ENCODE data around the gene ASTN2.

DNA sequence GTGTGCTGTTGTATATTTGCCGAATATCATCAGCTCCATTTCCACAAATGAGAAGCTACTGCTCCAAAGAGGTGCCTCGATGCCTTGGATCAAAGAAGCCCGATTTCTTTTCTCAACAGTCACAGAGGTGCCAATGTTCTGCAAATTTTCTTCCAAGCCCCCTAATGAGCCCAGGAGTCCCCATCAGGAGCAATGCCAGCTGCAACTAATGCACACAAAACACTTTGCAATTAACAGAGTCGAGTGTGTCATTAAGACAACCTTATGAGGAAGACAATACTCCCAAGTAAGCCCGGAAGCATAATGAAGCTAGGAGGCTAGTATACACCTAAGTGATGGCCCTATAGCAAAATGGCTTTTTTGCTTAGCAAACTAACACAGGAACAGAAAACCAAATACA lies 480.7 kb downstream of the ASTN2 start:
- TF ChIP-seq, protein P1, sequence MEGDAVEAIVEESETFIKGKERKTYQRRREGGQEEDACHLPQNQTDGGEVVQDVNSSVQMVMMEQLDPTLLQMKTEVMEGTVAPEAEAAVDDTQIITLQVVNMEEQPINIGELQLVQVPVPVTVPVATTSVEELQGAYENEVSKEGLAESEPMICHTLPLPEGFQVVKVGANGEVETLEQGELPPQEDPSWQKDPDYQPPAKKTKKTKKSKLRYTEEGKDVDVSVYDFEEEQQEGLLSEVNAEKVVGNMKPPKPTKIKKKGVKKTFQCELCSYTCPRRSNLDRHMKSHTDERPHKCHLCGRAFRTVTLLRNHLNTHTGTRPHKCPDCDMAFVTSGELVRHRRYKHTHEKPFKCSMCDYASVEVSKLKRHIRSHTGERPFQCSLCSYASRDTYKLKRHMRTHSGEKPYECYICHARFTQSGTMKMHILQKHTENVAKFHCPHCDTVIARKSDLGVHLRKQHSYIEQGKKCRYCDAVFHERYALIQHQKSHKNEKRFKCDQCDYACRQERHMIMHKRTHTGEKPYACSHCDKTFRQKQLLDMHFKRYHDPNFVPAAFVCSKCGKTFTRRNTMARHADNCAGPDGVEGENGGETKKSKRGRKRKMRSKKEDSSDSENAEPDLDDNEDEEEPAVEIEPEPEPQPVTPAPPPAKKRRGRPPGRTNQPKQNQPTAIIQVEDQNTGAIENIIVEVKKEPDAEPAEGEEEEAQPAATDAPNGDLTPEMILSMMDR (IDR thresholded peaks at IDR 0.05 in 8 of 11, conservative IDR thresholded peaks at IDR 0.05 in 3 of 11) = no peak
- no peak for TF ChIP-seq POLR2AphosphoS5 (IDR thresholded peaks at IDR 0.05)
- TF ChIP-seq POLR2A (IDR thresholded peaks at IDR 0.05) = no peak

All from spleen (tissue), 7 donors.